GM18909 (cell line): ENCODE measurements around the gene CRYGN.

Experiments
- ATAC-seq: cut with Tn5 transposase; IDR thresholded peaks from one replicate; pipeline ENCODE4 v1.9.1; 2021; ENCODE audit warnings: mild to moderate bottlenecking; ENCODE audit not compliant: unreplicated experiment, poor library complexity

Gene CRYGN

GRCh38 chr7:151383638-151384351 is 56.1 kb downstream of the CRYGN start:
- ATAC-seq = no peak

GRCh38 chr7:151382079-151382885 is 57.7 kb downstream of the CRYGN start:
- no peak for ATAC-seq

GRCh38 chr7:151381348-151382078 is 58.4 kb downstream of the CRYGN start:
- ATAC-seq = no peak

GRCh38 chr7:151381098-151381347 is 58.9 kb downstream of the CRYGN start:
- ATAC-seq = no peak

GRCh38 chr7:151380199-151381097 is 59.5 kb downstream of the CRYGN start:
- no peak for ATAC-seq

GRCh38 chr7:151379534-151380198 is 60.3 kb downstream of the CRYGN start:
- no peak for ATAC-seq

- no peak for ATAC-seq
Measured at GRCh38 chr7:151379193-151379520, 60.8 kb downstream of the CRYGN start.
